ELF-1 (cell line): ENCODE measurements around the gene SPECC1L.

Source experiments
- DNase-seq: peaks from one replicate; pipeline ENCODE4 v3.0.0-alpha.2; 2016; ENCODE audit warnings: low read depth, low spot score

Gene SPECC1L

GRCh38 chr22:24427500-24428164 lies 157.0 kb downstream of the SPECC1L start, which contains the start of gene ADORA2A:
ADORA2A (plus strand) TSS chr22:24427599; CDS start chr22:24433405, 5,806 bp downstream.
- DNase-seq = no peak

GRCh38 chr22:24428751-24429410 lies 158.2 kb downstream of the SPECC1L start:
- DNase-seq = no peak

- DNase-seq = peak; percentile 78
Measured at GRCh38 chr22:24429411-24430365, 159.1 kb downstream of the SPECC1L start.

DNA sequence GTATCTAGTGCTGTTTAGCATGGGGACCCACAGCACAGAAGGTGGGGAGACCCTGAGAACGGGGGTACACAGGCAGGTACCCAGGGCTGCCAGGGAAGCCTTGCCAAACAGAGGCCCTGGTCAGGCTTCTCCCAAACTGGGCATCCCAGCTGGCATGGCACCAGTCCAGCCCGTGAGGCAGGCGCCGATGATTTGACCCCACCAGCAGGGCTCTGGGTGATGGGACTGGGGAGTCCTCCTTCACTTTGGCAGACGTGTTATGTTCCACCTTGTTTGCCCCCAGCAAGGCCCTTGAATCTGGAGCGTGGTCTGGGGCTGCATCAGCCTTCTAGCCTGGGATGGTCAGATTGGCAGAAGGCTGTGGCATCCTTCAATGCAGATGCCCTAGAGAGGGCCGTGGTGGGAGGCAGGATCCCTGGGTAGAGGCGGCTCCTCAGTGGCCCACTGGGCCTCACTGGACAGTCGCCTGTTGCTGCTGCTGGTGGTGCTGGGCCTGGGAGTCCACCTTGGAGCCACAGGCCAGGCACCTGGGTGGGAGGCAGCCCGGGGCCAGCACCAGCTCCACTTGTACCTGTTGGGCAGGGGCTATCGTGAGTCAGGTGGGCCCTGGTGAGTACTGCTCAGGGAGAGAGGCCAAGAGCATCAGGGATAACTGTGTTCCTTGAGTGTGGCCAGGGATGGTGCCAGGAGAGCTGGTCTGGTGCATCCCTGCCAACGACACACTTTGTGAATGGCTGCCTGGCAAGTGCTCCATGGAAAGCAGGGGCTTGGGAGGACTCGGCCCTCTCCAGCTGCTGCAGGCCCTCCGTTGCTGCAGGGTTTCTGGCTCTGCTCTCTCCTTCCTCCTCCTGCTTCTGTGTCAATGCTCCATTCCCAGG lies 160.0 kb downstream of the SPECC1L start:
- no peak for DNase-seq

GRCh38 chr22:24431309-24432034 lies 160.8 kb downstream of the SPECC1L start:
- no peak for DNase-seq

DNA sequence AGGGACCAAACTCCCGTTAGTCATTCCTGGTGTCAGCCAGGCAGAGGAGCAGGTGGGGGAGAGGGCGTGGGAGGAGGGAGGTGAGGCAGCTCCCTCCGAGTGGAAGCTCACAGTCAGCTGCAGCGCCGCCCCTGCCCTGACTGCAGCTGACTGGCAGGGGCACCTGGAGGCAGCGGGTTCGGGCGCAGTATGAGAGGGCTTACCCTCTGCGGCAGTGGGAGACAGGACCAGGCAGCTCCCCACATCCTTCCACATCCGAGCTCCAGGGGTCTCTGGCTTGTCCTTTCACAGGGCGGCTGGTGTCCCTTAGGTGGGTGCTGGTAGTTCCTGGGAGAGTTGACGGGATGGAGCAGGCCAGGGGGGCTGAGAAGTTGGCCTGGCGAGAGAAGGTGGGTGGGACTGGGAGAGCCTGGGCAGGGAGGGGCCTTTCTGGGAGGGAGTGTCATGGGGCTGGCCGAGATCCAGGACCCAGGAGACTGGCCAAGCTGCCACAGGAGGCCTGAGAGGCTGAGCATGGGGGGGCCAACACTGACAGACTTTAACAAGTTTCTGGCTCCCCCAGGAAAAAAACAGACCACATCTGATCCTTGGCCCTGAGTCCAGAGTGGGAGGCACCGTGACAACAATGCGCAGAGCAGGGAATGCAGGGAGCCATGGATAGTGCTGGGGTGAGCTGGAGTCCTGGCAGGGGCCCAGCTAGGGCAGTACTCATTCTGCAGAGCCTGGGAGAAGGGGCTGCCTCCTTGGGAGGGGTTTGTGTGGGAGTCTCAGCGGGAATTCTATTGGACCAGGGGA lies 161.6 kb downstream of the SPECC1L start:
- no peak for DNase-seq

DNA sequence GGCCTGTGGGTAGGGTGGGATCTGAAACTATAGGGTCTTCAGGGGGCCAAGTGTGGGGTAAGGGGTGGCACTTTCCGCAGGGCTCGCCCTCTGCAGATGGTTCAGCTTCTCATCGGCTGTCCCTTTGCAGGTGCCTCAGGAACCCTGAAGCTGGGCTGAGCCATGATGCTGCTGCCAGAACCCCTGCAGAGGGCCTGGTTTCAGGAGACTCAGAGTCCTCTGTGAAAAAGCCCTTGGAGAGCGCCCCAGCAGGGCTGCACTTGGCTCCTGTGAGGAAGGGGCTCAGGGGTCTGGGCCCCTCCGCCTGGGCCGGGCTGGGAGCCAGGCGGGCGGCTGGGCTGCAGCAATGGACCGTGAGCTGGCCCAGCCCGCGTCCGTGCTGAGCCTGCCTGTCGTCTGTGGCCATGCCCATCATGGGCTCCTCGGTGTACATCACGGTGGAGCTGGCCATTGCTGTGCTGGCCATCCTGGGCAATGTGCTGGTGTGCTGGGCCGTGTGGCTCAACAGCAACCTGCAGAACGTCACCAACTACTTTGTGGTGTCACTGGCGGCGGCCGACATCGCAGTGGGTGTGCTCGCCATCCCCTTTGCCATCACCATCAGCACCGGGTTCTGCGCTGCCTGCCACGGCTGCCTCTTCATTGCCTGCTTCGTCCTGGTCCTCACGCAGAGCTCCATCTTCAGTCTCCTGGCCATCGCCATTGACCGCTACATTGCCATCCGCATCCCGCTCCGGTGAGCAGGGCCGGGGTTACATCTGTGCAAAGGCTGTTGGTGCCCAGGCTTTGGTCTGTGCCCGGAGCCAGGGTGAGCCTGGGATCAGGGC lies 162.6 kb downstream of the SPECC1L start:
- DNase-seq = no peak

DNA sequence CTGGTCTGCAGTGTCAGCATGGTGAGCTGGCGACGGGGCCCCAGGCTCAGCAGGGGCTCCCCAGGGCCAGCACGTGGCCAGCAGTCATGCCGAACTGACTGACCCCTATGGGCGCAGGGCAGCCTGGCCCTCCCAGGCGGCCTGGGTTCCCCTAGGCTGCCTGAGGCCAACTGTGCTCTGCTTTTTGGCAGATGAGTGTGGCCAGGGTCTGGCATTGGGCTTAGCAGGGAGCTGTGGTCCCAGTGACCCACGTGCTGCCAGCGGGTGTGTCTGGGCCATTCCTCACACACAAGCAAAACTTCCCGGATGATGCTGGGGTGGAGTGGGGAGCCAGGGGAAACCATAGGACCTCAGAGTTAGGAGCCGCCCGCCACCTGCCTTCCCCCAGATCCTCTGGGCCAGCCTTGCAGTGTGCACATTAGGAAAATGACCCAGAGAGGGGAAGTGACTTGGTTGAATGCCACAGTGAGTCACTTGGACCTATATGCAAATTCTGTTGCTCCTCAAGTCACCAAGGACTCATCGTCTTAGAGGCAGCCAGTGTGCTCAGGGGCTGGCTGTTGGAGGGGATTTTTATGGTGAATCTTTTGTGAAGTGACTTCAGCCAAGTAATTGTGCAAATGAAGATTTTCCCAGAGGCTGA lies 163.3 kb downstream of the SPECC1L start:
- no peak for DNase-seq

- no peak for DNase-seq
Measured at GRCh38 chr22:24434471-24435322, 164.1 kb downstream of the SPECC1L start.

DNA sequence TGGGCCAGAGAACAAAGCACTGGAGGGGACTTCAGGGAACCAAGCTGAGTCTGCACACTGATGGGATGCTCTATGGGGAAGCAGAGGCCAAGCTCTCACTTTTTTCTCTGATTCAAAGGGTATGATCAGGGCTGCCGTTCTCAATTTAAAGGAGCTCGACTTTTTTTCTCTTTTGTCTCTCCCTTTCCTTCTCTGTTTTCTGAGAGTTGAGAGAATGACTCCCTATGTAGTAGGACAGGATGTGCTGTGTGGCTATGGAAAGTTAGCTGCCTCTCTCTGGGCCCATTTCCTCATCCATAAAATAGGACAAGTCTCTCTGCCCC lies 164.7 kb downstream of the SPECC1L start:
- no peak for DNase-seq

DNA sequence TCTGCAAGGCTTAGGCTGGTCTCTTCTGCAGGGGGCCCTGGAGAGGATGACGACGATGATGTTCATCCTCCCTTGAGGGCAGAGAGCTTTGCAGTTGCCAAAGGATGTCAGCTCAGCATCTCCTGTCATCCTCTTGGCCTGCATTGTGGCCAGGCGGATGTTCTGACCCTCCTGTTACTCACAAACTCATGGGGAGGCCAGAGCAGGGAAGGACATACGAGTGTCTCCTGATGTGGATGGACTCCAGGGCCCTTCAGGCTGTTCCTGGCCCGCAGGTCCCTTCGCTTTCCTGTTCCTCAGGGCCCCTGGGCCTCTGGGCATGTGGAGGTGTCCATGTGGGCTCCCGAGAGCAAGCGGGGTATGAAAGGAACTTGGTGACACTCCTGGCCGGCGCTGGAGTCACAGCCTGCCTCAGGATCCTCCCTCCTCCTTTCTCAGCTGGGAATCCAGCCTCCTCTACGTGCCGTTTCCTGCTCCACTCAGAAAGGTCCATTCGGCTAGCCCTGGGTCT lies 165.3 kb downstream of the SPECC1L start:
- no peak for DNase-seq

DNA sequence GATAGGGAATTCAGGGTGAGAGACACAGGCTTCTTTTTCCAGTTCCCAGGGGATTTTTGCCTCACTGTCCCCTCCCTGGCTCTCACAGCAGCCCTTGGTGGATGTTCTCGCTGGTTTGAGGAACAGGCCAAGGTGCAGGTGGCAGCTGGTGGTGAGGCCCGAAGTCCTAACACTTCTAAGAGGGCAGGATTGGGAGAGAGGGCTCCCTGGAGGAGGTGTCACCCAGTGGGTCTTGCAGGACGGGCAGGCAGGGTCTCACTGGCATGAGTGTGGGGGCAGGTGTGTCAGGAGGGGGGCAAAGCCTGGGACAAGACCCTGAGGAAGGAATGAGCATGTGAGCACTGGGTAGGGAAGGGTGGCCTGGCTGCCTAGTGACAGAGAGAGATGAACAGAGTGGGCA lies 165.9 kb downstream of the SPECC1L start:
- DNase-seq = no peak

DNA sequence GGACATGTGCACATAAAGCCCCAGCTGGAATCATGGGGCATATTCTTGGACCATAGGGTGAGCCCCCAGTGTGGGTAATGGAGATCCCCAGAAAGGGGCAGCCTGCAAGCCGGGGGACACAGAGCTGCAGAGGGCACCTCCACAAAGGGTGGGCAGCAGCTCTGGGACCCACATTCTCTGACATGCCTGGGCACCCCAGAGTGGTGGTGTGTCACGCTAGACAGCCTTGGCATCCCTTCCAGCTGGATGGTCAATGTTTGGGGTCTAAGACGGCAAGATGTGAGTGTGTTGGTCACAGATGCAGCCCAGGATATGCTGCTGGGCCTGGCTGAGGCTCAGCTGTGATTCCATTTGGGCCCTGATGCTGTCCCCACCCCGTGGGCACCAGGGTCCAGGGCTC lies 166.5 kb downstream of the SPECC1L start:
- no peak for DNase-seq

- DNase-seq = peak; percentile 69
Measured at GRCh38 chr22:24437741-24438328, 167.2 kb downstream of the SPECC1L start.

DNA sequence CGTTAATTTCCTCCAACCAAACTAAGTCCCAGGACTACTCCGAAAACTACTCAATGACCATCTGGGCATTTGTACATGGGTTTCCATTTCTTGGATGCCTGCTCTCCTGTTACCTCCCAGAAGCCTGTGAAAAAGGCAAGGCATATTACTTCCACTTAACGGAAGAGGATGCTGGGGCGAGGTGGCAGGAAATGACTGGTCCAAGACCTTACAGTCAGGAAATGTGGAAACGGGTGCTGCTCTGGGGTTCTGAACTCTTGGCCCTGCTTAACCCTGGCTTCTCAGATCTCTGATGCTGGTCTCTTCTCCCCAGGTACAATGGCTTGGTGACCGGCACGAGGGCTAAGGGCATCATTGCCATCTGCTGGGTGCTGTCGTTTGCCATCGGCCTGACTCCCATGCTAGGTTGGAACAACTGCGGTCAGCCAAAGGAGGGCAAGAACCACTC lies 169.7 kb downstream of the SPECC1L start:
- DNase-seq = no peak

DNA sequence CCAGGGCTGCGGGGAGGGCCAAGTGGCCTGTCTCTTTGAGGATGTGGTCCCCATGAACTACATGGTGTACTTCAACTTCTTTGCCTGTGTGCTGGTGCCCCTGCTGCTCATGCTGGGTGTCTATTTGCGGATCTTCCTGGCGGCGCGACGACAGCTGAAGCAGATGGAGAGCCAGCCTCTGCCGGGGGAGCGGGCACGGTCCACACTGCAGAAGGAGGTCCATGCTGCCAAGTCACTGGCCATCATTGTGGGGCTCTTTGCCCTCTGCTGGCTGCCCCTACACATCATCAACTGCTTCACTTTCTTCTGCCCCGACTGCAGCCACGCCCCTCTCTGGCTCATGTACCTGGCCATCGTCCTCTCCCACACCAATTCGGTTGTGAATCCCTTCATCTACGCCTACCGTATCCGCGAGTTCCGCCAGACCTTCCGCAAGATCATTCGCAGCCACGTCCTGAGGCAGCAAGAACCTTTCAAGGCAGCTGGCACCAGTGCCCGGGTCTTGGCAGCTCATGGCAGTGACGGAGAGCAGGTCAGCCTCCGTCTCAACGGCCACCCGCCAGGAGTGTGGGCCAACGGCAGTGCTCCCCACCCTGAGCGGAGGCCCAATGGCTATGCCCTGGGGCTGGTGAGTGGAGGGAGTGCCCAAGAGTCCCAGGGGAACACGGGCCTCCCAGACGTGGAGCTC lies 170.2 kb downstream of the SPECC1L start:
- no peak for DNase-seq
